Islet of Langerhans (tissue), 1 donor: ENCODE data around the gene P2RY1.

Source experiments
- FAIRE-seq: peaks from one replicate; lab custom pipeline; 2011; peaks lifted over from hg19 to GRCh38; lab: Jason Lieb, UNC

Gene P2RY1

GRCh38 chr3:152834776-152835600, at the start of gene P2RY1:
P2RY1 (plus strand) TSS chr3:152835131; CDS start chr3:152835783, 652 bp downstream.
- FAIRE-seq, result no peak

DNA sequence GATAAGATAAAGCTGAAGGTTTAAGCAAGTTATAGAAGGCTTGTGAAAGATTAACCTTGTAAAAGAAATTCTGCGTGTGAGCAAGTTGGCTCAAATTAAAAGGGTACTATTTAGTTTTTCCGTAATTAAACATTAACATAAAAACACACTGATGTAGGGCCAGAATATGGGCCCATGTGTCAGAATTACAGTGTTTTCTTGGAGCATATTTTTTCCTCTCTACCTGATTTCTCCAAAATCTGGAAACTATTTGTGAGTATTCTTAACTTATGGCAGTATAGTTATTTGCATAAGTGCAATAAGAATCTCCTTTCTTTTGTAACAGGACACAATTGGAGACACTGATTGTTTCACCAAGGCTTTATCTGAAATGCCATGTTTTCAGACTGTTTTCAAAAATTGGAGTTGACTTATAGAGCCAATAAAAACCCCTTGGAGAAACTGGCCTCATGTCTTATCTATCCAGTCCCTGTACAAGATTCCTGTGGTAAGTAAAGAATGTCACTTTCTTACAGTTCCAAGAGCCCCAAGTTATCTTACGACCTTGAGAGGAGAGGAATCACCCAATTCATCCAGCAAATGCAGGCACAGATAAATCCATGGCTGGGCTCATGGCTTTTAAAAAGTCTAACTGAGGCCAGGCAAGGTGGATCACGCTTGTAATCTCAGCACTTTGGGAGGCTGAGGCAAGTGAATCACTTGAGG, 47.8 kb upstream of the P2RY1 start:
- no peak for FAIRE-seq

GRCh38 chr3:152790651-152791387, 44.1 kb upstream of the P2RY1 start:
- no peak for FAIRE-seq

DNA sequence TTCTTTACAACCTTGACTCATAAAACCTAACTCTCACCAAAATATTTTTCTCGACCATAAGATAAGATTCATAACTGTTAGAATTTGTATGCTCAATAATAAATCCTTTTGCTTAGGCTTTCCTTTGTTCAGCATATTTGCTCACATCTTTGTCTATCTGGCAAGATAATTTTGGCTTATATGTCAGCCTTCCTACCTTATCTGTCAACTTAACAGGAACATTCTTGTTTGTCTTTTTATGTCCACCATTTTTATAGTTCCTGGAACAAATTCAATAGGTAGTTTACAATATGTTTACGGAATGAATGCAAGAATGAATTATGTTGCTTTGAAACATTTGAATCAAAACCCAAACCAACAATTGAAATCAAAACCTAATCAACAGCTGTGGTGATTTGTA, 41.0 kb upstream of the P2RY1 start:
- no peak for FAIRE-seq

DNA sequence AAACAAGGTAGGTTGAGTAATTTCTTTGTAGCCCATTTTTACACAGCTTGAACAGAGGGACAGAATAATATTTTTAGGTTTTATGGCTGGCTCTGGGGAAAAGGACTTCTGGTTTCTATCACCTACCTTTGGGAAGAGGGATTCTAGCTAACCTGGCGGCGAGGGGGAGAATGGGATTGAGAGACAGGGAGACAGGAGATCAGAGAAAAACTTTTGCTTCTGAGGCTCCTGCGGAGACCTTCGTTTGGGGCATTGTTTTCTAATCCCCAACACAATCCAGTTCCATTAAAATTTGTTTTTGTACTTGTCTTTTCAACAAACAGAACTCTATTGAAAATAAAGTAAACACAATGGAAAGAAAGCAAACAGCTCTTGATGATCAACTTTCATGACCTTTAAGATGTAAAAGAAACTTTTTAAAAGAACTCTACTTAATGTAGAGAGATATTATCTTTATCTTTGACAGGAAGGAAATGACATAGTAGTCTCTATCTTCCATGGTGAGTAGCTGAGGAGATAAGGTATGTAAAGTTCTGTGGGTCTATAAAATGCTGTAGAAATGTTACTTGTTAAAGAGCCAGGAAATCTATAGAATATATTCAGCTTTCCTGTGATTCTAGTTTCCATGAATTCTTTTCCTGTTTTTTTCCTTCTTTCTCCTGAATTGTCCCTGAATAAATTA, 37.0 kb upstream of the P2RY1 start:
- no peak for FAIRE-seq

DNA sequence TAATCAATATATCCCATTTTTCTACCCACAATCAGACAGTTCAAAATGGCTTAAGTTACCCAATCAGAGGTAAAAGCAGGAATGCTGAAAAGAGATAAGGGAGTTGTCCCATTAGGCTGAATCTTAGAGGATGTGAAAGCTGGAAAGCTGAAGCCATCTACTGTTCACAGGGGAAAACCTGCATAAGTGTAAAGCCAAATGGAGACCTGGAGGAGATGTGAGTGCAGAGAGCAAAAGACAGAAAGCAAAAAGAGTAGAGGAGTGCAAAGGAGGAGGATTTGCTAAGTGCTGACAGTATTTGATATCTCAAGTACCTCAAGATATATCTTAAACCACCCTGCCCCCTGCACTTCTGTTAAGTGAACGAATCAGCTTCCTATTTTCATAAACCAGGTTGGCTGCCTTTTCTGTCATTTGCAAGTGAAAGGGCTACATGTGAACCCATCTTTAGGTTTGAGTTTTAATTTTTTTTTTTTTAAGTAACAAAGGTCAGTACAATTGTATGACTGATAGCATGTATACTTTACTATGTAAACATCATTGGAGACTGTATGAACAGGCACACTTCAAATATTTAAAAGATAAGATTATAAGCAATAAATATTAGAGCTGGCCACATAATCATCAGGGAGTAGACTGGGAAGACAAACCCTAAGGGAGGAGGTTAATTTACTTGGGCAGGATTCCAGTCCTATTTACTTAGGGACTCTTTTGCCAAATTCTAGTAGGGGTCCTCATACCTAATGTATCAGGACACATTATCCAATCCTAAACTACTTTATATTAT, 22.8 kb upstream of the P2RY1 start:
- FAIRE-seq, result no peak

DNA sequence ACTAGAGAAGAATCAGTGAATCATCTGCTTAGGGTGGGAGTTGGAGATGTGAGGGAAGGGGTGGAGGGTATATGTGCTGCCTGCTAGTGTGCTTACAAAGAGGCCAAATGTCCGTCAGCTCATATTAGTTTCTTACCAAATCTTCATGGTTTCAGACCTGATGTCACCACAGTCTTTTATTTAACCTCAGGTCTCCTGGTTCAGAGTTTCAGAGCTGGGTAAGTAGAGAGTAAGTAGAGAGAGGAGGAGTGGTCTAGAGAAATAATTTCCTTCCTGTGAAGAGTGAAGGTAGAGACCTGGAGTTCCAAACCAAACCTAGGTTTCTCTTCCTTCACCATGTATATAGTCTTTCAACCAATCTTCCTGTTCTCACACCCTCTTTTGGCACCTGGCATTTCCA, 17.5 kb upstream of the P2RY1 start:
- FAIRE-seq, result no peak

GRCh38 chr3:152818027-152818426, 16.9 kb upstream of the P2RY1 start:
- no peak for FAIRE-seq

DNA sequence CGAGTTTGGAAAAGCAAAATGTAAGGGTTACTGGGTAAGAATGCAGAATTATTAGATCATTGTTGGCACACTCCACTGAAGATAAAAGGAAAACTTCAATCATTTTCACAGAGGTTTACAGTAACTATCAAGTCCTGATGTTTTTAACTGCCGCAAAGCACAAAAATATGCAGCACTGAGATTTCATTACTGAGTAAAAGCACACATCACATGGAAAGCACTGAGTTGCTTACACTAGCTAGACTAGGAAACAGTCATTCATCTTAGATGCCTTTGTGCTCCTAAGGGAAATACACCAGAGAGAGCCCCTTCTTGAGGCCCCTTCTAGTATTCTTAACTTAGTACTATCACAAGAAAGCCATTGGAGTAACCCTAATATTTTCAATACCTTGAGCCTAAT, 11.8 kb upstream of the P2RY1 start:
- no peak for FAIRE-seq

- FAIRE-seq, result peak; percentile 24
Observed at GRCh38 chr3:152823781-152824180, 11.2 kb upstream of the P2RY1 start.

DNA sequence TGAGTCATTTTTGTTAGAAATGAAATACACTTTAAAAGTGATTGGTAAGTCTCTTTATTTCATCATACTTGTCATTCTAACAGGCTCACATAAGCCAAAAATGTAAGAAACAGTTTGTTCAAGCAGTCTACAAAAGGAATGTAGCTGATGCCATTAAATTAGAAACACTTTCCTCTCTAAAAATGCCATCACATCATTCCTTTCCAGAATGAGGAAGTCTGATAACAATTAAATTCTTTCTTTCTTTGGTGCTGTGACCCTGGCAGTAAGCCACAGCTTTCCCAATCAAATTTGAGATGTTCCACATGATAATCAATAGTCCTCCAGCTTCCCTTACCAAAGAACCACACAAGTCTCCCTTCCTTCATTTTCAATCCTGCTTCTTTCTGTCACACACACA, 9.4 kb upstream of the P2RY1 start:
- FAIRE-seq, result no peak

DNA sequence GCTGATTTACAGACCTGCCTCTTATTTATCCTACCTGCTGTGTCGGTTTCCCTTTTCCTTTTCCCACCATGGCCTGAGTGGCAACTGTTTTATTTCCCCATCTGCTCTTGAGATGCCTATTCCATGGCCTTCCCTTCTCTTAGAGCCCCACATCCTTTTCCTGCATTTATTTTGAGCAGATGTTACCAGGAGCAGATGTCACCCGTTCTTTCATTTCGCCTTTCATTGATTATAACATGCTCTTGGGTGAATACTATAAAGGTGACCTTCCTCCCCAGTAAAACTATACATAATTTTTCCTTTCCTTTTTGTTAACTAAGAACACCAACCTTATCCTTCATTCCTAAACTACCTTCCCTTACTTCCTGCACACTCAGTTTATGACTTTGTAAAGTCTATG, 8.5 kb upstream of the P2RY1 start:
- FAIRE-seq, result no peak

DNA sequence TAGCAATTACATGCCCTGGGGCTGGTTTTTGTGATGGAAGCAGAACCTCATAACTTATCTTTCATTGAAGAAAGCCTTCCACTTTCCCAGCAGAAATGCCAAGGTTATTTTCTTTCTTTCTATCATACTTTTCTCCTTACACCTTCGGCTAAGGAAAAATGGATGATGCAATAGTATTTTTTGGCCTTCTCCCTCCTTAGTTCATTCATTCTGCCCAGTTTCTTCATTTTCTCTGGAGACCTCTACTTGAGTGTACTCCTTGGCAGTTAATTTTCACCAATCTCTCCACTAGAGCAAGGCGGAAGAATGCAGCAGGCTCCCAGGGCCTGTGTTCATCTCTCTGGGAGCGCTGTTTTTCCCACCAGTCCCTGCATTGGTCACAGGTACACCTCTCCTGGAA, 7.6 kb upstream of the P2RY1 start:
- no peak for FAIRE-seq

- no peak for FAIRE-seq
Observed at GRCh38 chr3:152828075-152828840, 6.7 kb upstream of the P2RY1 start.

DNA sequence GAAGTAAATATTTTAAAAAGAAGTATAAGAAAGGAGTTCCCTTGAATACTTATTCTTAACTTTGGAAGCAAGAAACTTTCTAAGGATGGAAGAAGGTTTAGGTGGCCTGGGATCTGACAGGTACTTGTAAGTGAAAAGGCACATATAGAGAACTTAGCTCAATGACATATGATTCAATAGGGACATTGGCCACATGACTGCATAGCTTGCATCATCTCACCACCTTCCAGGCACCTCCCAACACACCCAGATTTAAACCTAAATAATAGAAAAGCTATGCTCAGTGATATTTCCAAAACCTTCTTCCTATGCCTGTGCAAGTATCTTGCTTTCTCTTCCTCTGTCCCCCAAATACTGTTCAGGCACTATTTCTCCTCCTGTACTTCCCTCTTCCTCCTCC, 4.7 kb upstream of the P2RY1 start:
- FAIRE-seq, result no peak

- FAIRE-seq, result no peak
Observed at GRCh38 chr3:152832046-152832445, 2.9 kb upstream of the P2RY1 start.

- no peak for FAIRE-seq
Observed at GRCh38 chr3:152833089-152833488, 1.8 kb upstream of the P2RY1 start.

- FAIRE-seq, result no peak
Observed at GRCh38 chr3:152834191-152834775, 648 bp upstream of the P2RY1 start.

GRCh38 chr3:152835601-152836102, 721 bp downstream of the P2RY1 start:
- FAIRE-seq, result no peak

GRCh38 chr3:152836269-152836668, 1.3 kb downstream of the P2RY1 start:
- FAIRE-seq, result no peak
